Measurements from ENCODE around the gene SAP30BP.

GRCh38 chr17:75632428-75632827 is 34.7 kb upstream of the SAP30BP start:
- TF ChIP-seq CTCF (conservative IDR thresholded peaks at IDR 0.05) = no peak
- no peak for TF ChIP-seq EZH2 (IDR thresholded peaks at IDR 0.05; ENCODE audit: low read depth)

All from PC-9 (cell line).